Activated T-helper 1 cell treated with anti-CD3 and anti-CD28 coated beads, Interleukin-2, amount 50 U/mL, for 16 hours (primary cell): Measurements from ENCODE around the gene SGCD.

Experiments
- DNase-seq, 2 donors: peaks; one replicate each; pipeline ENCODE4 v3.0.0-alpha.2; 2020; ENCODE audit warnings: low read depth in 1 of 2, low spot score in 1 of 2

SGCD gene

GRCh38 chr5:156758011-156758791 is 431.2 kb downstream of the SGCD start:
- no peak for DNase-seq

- no peak for DNase-seq
Observed at GRCh38 chr5:156759156-156759555, 432.2 kb downstream of the SGCD start.

- no peak for DNase-seq
Observed at GRCh38 chr5:156762771-156763170, 435.8 kb downstream of the SGCD start.

- no peak for DNase-seq
Observed at GRCh38 chr5:156764176-156764971, 437.4 kb downstream of the SGCD start.

- DNase-seq = no peak
Observed at GRCh38 chr5:156774273-156774672, 447.3 kb downstream of the SGCD start.

- DNase-seq = no peak
Observed at GRCh38 chr5:156778139-156778706, 451.3 kb downstream of the SGCD start.

GRCh38 chr5:156778752-156779151 is 451.8 kb downstream of the SGCD start:
- DNase-seq = no peak

- no peak for DNase-seq
Observed at GRCh38 chr5:156779436-156779835, 452.5 kb downstream of the SGCD start.

- DNase-seq = no peak
Observed at GRCh38 chr5:156783092-156783491, 456.1 kb downstream of the SGCD start.

- no peak for DNase-seq
Observed at GRCh38 chr5:156794687-156795086, 467.7 kb downstream of the SGCD start.

- no peak for DNase-seq
Observed at GRCh38 chr5:156798201-156798600, 471.2 kb downstream of the SGCD start.

GRCh38 chr5:156799171-156799570 is 472.2 kb downstream of the SGCD start:
- DNase-seq = no peak

- no peak for DNase-seq
Observed at GRCh38 chr5:156800929-156801328, 474.0 kb downstream of the SGCD start.

GRCh38 chr5:156802501-156802900 is 475.5 kb downstream of the SGCD start:
- no peak for DNase-seq

GRCh38 chr5:156803404-156803803 is 476.4 kb downstream of the SGCD start:
- DNase-seq = no peak

- DNase-seq = no peak
Observed at GRCh38 chr5:156812959-156813358, 486.0 kb downstream of the SGCD start.

- DNase-seq = no peak
Observed at GRCh38 chr5:156815988-156816599, 489.1 kb downstream of the SGCD start.
